Astrocyte (in vitro differentiated cells and primary cell): ENCODE data around the gene LRP1B. TPM values are rescaled to one million over a fixed set of nuclear protein-coding genes. Genes with fewer than 3 reads are reported as not detected.

Experiments used
- DNase-seq: peaks from one replicate; pipeline ENCODE4 v3.0.0-alpha.2; 2010; ENCODE audit warnings: low read depth
- FAIRE-seq: peaks from 2 replicates; lab custom pipeline; 2011; peaks lifted over from hg19 to GRCh38; lab: Jason Lieb, UNC
- H2AFZ ChIP-seq: 2 replicates; pipeline ENCODE4 v1.6.0; 2012; ENCODE audit warnings: low read depth, low read length, inconsistent platforms
- H3K27ac ChIP-seq: 2 replicates; pipeline ENCODE4 v1.5.1; 2011; ENCODE audit warnings: low read depth, low read length, inconsistent platforms
- H3K27me3 ChIP-seq: 2 replicates; pipeline ENCODE4 v1.6.0; 2011; ENCODE audit warnings: low read length, inconsistent platforms; ENCODE audit not compliant: insufficient read depth
- H3K36me3 ChIP-seq: 2 replicates; pipeline ENCODE4 v1.5.1; 2011; ENCODE audit warnings: low read length, inconsistent platforms; ENCODE audit not compliant: insufficient read depth
- H3K4me1 ChIP-seq: 2 replicates; pipeline ENCODE4 v1.5.1; 2011; ENCODE audit warnings: low read length, inconsistent platforms; ENCODE audit not compliant: insufficient read depth
- H3K4me2 ChIP-seq: 2 replicates; pipeline ENCODE4 v1.6.0; 2012; ENCODE audit warnings: low read length, inconsistent platforms
- H3K4me3 ChIP-seq: 2 replicates; pipeline ENCODE4 v1.5.1; 2011; ENCODE audit warnings: low read depth, mild to moderate bottlenecking, low read length, inconsistent platforms; ENCODE audit not compliant: insufficient read depth
- H3K79me2 ChIP-seq: 2 replicates; pipeline ENCODE4 v1.6.0; 2012; ENCODE audit warnings: mild to moderate bottlenecking, low read length, inconsistent platforms; ENCODE audit not compliant: insufficient read depth
- H3K9ac ChIP-seq: 2 replicates; pipeline ENCODE4 v1.6.0; 2012; ENCODE audit warnings: mild to moderate bottlenecking, low read length, inconsistent platforms
- H3K9me3 ChIP-seq: 2 replicates; pipeline ENCODE4 v1.5.1; 2012; ENCODE audit warnings: low read depth, mild to moderate bottlenecking, low read length, inconsistent platforms; ENCODE audit not compliant: insufficient read depth
- H4K20me1 ChIP-seq: 2 replicates; pipeline ENCODE4 v1.6.0; 2012; ENCODE audit warnings: low read length, inconsistent platforms; ENCODE audit not compliant: insufficient read depth
- H3K27ac Mint-ChIP-seq: one replicate; pipeline ENCODE4 v1.8.0; 2021; ENCODE audit warnings: mild to moderate bottlenecking, mixed read lengths; ENCODE audit not compliant: unreplicated experiment
- H3K27me3 Mint-ChIP-seq: one replicate; pipeline ENCODE4 v1.8.0; 2021; ENCODE audit warnings: low read depth, mixed read lengths; ENCODE audit not compliant: unreplicated experiment
- H3K36me3 Mint-ChIP-seq: one replicate; pipeline ENCODE4 v1.8.0; 2021; ENCODE audit warnings: low read depth, mixed read lengths; ENCODE audit not compliant: unreplicated experiment
- H3K4me1 Mint-ChIP-seq: one replicate; pipeline ENCODE4 v1.8.0; 2021; ENCODE audit warnings: low read depth, mixed read lengths; ENCODE audit not compliant: unreplicated experiment
- H3K4me3 Mint-ChIP-seq: one replicate; pipeline ENCODE4 v1.8.0; 2021; ENCODE audit warnings: mild to moderate bottlenecking, moderate library complexity, mixed read lengths; ENCODE audit not compliant: unreplicated experiment
- H3K9me3 Mint-ChIP-seq: one replicate; pipeline ENCODE4 v1.8.0; 2021; ENCODE audit warnings: mild to moderate bottlenecking, mixed read lengths; ENCODE audit not compliant: unreplicated experiment
- CTCF ChIP-seq: IDR thresholded peaks from 2 replicates; pipeline ENCODE4 v1.5.1; 2011; ENCODE audit warnings: low read depth, mild to moderate bottlenecking, inconsistent platforms, low read length, moderate library complexity; ENCODE audit not compliant: insufficient read depth
- EZH2 ChIP-seq: IDR thresholded peaks from 2 replicates; pipeline ENCODE4 v1.6.1; 2012; ENCODE audit warnings: mild to moderate bottlenecking, low read length, inconsistent platforms; ENCODE audit not compliant: insufficient read depth
- total RNA-seq: library from RNA; stranded (reverse); gene quantifications from 2 replicates; pipeline ENCODE4 v1.2.1, GENCODE V29; 2021

Gene LRP1B
- total RNA-seq, 1 donor from 2014 or later = 1.5 TPM

- H3K9me3 Mint-ChIP-seq = no peaks in the 10 kb centered on the region
- no peaks in the 10 kb centered on the region for H3K36me3 Mint-ChIP-seq
- H3K4me3 Mint-ChIP-seq = no peak overlapping the region
- peaks cover 3% of the 10 kb centered on the region for H3K4me1 Mint-ChIP-seq
- no peak overlapping the region for H3K9ac ChIP-seq
- H3K27ac Mint-ChIP-seq = no peak overlapping the region
- no peaks in the 10 kb centered on the region for H3K9me3 ChIP-seq
- peak overlapping the region; percentile 52 for H3K27ac ChIP-seq
- H3K4me1 ChIP-seq = peaks cover 7% of the 10 kb centered on the region
- no peak overlapping the region for H3K4me2 ChIP-seq
- no peak overlapping the region for H3K4me3 ChIP-seq
- H3K36me3 ChIP-seq = no peaks in the 10 kb centered on the region
- H4K20me1 ChIP-seq = no peaks in the 10 kb centered on the region
- no peak for TF ChIP-seq EZH2
- no peak for TF ChIP-seq CTCF
- no peaks in the 10 kb centered on the region for H3K27me3 Mint-ChIP-seq
- no peak overlapping the region for H2AFZ ChIP-seq
- no peaks in the 10 kb centered on the region for H3K27me3 ChIP-seq
- no peaks in the 10 kb centered on the region for H3K79me2 ChIP-seq
- DNase-seq = no peak
- FAIRE-seq = no peak
These were observed 1109.2 kb downstream of the LRP1B start for GRCh38 chr2:141021611-141022010.

GRCh38 chr2:141021109-141021508 lies 1109.7 kb downstream of the LRP1B start:
- Histone ChIP-seq H3K27ac (peak overlapping the region; percentile 77), H3K4me1 (peaks cover 7% of the 10 kb centered on the region), H4K20me1 (no peaks in the 10 kb centered on the region), H3K36me3 (no peaks in the 10 kb centered on the region), H3K9ac (peak overlapping the region; percentile 35), H3K27me3 (no peaks in the 10 kb centered on the region), H3K9me3 (no peaks in the 10 kb centered on the region), H2AFZ (peak overlapping the region; percentile 57), H3K4me3 (no peak overlapping the region), H3K79me2 (no peaks in the 10 kb centered on the region), H3K4me2 (peak overlapping the region; percentile 37)
- TF ChIP-seq EZH2 (no peak), CTCF (no peak)
- H3K36me3 Mint-ChIP-seq = no peaks in the 10 kb centered on the region
- peak; percentile 79 for DNase-seq
- peaks cover 3% of the 10 kb centered on the region for H3K4me1 Mint-ChIP-seq
- H3K27ac Mint-ChIP-seq = no peak overlapping the region
- H3K4me3 Mint-ChIP-seq = no peak overlapping the region
- H3K9me3 Mint-ChIP-seq = no peaks in the 10 kb centered on the region
- peak; percentile 78 for FAIRE-seq
- no peaks in the 10 kb centered on the region for H3K27me3 Mint-ChIP-seq

- Mint-ChIP-seq H3K9me3 (no peaks in the 10 kb centered on the region), H3K36me3 (no peaks in the 10 kb centered on the region), H3K27me3 (no peaks in the 10 kb centered on the region), H3K4me1 (peaks cover 3% of the 10 kb centered on the region), H3K4me3 (no peak overlapping the region), H3K27ac (no peak overlapping the region)
- Histone ChIP-seq H3K9ac (peak overlapping the region; percentile 35), H3K36me3 (no peaks in the 10 kb centered on the region), H3K4me2 (peak overlapping the region; percentile 37), H3K27me3 (no peaks in the 10 kb centered on the region), H3K4me1 (peaks cover 7% of the 10 kb centered on the region), H2AFZ (no peak overlapping the region), H3K27ac (peak overlapping the region; percentile 77), H3K79me2 (no peaks in the 10 kb centered on the region), H3K4me3 (no peak overlapping the region), H3K9me3 (no peaks in the 10 kb centered on the region), H4K20me1 (no peaks in the 10 kb centered on the region)
- no peak for DNase-seq
- FAIRE-seq = no peak
- TF ChIP-seq CTCF (no peak), EZH2 (no peak)
These were observed 1110.5 kb downstream of the LRP1B start for GRCh38 chr2:141020346-141020745.
